Body of pancreas (tissue), 4 donors: Measurements from ENCODE around the gene GRAMD1C. TPM values are rescaled to one million over a fixed set of nuclear protein-coding genes. Genes with fewer than 3 reads are reported as not detected.
A peak's percentile ranks its signal among the peaks of the same experiment; 100 is the strongest.

ENCODE experiments used
- ATAC-seq: fragments of 150-250 bp; one replicate; pipeline ENCODE4 v1.9.1; 2016
- DNase-seq, 4 donors: peaks; one replicate each; pipeline ENCODE4 v3.0.0-alpha.2; 2019
- H3K27ac ChIP-seq, 4 donors: fragments of 200-600 bp; sonication (generic); 1 replicate in 3 of 4; 2 replicates in 1 of 4; pipeline versions ENCODE4 v1.5.1 to v1.6.1; 2016 to 2019; ENCODE audit warnings: mild to moderate bottlenecking in 1 of 4, mixed read lengths in 1 of 4, moderate library complexity in 1 of 4
- H3K27me3 ChIP-seq, 2 donors: fragments of 200-600 bp; sonication (generic); one replicate each; pipeline ENCODE4 v1.6.0; 2016; ENCODE audit warnings: mild to moderate bottlenecking in 1 of 2
- H3K36me3 ChIP-seq, 2 donors: fragments of 200-600 bp; sonication (generic); replicated peaks in 1 of 2; 2 replicates each; pipeline ENCODE4 v1.5.1; 2016; ENCODE audit warnings: low read depth in 2 of 2; ENCODE audit not compliant: insufficient read depth in 1 of 2
- H3K4me1 ChIP-seq: fragments of 200-600 bp; sonication (generic); one replicate; pipeline ENCODE4 v1.6.0; 2016
- H3K4me3 ChIP-seq, 2 donors: fragments of 200-600 bp; sonication (generic); 1 replicate in 1 of 2; 2 replicates in 1 of 2; pipeline ENCODE4 v1.5.1; 2016 to 2019
- H3K9me3 ChIP-seq, 3 donors: fragments of 200-600 bp; sonication (generic); 1 replicate in 2 of 3; 2 replicates in 1 of 3; pipeline ENCODE4 v1.5.1; 2016
- POLR2A ChIP-seq, 3 donors: fragments of 450-650 bp; IDR thresholded peaks; one replicate each; pipeline ENCODE4 v1.6.1; 2016; ENCODE audit warnings: antibody characterized with exemption in 3 of 3, mild to moderate bottlenecking in 2 of 3
- WGBS, 2 donors: methylation state at CpG; one replicate each; pipeline ENCODE4 v1.1.5; 2017; 5-methylcytosine and 5-hydroxymethylcytosine counted together
- intact Hi-C: fragments of 100-400 bp; cut with DNase I; formaldehyde crosslinking; loops from one replicate; pipeline ENCODE4 v1.15.1; 2023
- total RNA-seq, 2 donors: library from RNA; depleted of rRNA; stranded (reverse); fragments of >200 nt; gene quantifications; one replicate each; pipeline ENCODE4 v1.1.0, GENCODE V29; 2016
- TF ChIP-seq, protein P1 (sequence below), 7 experiments: fragments of 450-650 bp in 4 of 7; fragments of 200-600 bp in 3 of 7; sonication (generic) in 3 of 7; IDR thresholded peaks; one replicate each; pipeline ENCODE4 v1.5.1; 2016 to 2019; ENCODE audit warnings: antibody characterized with exemption in 7 of 7

Gene GRAMD1C
- total RNA-seq, 2 donors from 2014 or later: 18.5 to 27.0 TPM

DNA sequence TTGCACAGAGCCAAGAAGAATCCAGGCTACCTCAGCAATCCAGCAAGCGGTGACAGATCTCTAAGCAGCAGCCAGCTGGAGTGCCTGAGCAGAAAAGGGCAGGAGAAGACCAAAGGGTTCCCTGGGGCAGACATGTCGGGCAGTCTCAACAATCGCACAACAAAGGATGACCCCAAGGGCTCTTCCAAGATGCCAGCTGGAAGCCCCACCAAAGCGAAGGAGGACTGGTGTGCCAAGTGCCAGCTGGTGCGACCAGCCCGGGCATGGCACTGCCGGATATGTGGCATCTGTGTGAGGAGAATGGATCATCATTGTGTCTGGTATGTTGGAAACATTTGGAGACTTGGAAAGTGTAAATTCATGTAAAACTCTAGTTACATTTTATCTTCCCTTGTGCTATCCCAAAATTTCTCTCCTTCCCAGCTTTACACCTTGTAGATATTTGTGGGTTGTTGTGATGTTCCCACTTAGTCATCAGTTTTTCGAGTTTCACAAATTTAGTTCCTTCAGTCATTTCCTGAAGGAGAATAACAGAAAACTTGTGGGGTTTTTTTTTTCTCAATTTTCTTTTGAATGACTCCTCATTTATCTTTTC, 115.6 kb downstream of the GRAMD1C start:
- Histone ChIP-seq H3K27ac (no peak overlapping the region), H3K9me3 (no peaks in the 10 kb centered on the region)
- WGBS, 2 donors: 89 to 90% methylated on average over 8 of the region's 8 CpGs

DNA sequence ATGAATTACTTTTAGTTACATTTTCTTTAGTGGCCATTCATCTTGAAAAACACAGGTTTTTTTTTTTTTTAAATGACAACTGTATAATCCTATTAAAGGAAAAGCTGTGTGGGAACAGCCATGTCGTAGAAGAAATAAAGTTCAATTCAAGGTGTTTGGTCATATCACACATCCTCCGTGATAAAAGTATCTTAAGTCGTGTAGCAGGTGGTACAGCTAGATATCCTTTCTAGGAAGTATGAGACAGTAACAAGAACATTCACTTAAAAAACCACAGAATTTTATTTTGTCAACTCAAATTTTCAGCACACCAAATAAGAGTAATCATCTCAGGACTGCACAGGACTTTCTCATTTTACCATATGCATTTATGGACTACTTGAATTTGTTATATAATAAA, 125.3 kb downstream of the GRAMD1C start:
- DNase-seq (no peak), ATAC-seq (no peak)
- intact Hi-C loops: no loop called here
- Histone ChIP-seq H3K27me3 (no peaks in the 10 kb centered on the region), H3K9me3 (no peaks in the 10 kb centered on the region), H3K36me3 (no peaks in the 10 kb centered on the region), H3K27ac (no peak overlapping the region), H3K4me1 (no peaks in the 10 kb centered on the region), H3K4me3 (no peak overlapping the region)
- TF ChIP-seq POLR2A (IDR thresholded peaks at IDR 0.05): no peak
- TF ChIP-seq, protein P1, sequence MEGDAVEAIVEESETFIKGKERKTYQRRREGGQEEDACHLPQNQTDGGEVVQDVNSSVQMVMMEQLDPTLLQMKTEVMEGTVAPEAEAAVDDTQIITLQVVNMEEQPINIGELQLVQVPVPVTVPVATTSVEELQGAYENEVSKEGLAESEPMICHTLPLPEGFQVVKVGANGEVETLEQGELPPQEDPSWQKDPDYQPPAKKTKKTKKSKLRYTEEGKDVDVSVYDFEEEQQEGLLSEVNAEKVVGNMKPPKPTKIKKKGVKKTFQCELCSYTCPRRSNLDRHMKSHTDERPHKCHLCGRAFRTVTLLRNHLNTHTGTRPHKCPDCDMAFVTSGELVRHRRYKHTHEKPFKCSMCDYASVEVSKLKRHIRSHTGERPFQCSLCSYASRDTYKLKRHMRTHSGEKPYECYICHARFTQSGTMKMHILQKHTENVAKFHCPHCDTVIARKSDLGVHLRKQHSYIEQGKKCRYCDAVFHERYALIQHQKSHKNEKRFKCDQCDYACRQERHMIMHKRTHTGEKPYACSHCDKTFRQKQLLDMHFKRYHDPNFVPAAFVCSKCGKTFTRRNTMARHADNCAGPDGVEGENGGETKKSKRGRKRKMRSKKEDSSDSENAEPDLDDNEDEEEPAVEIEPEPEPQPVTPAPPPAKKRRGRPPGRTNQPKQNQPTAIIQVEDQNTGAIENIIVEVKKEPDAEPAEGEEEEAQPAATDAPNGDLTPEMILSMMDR (IDR thresholded peaks at IDR 0.05): no peak
- WGBS, 2 donors: 60 to 73% methylated on average over 3 of the region's 3 CpGs

More for the DNA sequence above, 115.6 kb downstream of the GRAMD1C start:
- intact Hi-C loops: no loop called here
- Histone ChIP-seq H3K4me1 (peaks cover under 1% of the 10 kb centered on the region), H3K4me3 (no peak overlapping the region), H3K27me3 (no peaks in the 10 kb centered on the region), H3K36me3 (peaks cover 0 to 9% of the 10 kb centered on the region in 2 donors)
- ATAC-seq (no peak), DNase-seq (no peak)
- TF ChIP-seq POLR2A (IDR thresholded peaks at IDR 0.05): no peak
- TF ChIP-seq, protein P1 (IDR thresholded peaks at IDR 0.05): no peak

DNA sequence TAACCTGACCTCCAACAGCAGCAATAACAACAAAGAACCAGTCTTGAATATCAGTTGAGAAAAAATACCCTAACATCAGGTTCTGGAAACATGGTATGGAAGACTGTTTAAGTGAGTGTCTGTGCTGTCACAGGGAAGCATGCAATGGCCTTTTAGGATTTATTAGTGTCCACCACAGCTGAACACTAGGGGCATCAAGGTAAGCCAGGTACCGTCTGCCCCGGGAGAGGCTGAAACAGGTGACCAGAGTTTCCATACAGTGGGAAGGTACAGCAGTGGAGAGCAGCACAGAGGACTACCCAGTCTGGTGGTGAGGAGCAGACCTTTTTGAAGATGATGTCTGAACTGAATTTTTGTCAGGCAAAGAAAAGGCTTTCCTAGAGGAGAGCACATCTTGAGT, 127.6 kb downstream of the GRAMD1C start:
- no peak overlapping the region for H3K4me3 ChIP-seq
- ATAC-seq (no peak), DNase-seq (no peak)
- no peaks in the 10 kb centered on the region for H3K4me1 ChIP-seq
- TF ChIP-seq, protein P1 (IDR thresholded peaks at IDR 0.05): no peak
- H3K27ac ChIP-seq: no peak overlapping the region
- H3K27me3 ChIP-seq: no peaks in the 10 kb centered on the region
- no peaks in the 10 kb centered on the region for H3K36me3 ChIP-seq
- 69 to 76% methylated on average over 2 of the region's 2 CpGs for WGBS, 2 donors
- no peaks in the 10 kb centered on the region for H3K9me3 ChIP-seq
- intact Hi-C loops: no loop called here

DNA sequence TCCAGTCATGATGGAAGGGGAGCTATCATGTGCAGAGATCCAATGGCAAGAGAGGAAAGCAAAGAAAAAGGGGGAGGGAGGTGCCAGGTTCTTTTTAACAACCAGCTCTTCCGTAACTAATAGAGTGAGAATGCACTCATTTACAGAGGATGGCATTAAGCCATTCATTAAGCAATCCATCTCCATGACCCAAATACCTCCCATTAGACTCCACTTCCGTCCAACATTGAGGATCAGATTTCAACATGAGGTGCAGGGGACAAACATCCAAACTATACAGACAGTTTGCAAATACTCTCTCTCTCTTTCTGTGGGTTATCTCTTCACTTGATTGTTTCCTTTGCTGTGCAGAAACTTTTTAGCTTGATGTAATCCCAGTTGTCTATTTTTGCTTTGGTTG, 130.4 kb downstream of the GRAMD1C start:
- Histone ChIP-seq H3K4me3 (no peak overlapping the region), H3K9me3 (no peaks in the 10 kb centered on the region), H3K27me3 (no peaks in the 10 kb centered on the region), H3K27ac (no peak overlapping the region), H3K4me1 (no peaks in the 10 kb centered on the region), H3K36me3 (no peaks in the 10 kb centered on the region)
- intact Hi-C loops: no loop called here
- 57 to 62% methylated on average over 2 of the region's 2 CpGs for WGBS, 2 donors
- ATAC-seq (peak; percentile 40), DNase-seq (no peak)
- no peak for TF ChIP-seq POLR2A (IDR thresholded peaks at IDR 0.05)
- TF ChIP-seq, protein P1 (IDR thresholded peaks at IDR 0.05): no peak

DNA sequence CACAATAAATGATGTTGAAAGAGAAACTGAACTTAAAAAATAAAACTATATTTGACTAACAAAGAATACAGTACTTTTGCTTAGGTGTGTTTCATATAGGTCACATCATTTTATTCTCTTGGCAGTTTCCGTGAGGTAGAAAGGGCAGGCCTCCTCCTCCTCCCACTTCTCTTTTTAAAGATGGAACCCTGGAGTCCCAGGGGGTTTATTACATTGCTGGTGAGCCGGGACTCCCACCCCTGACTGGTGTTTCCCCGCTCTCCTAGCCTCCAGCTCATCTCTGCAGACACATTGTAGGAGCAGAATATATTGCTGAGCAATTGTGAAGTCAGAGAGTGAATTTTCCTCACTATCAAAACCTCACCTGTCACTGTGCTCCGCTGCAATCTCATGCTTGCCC, 139.2 kb downstream of the GRAMD1C start:
- Histone ChIP-seq H3K27me3 (no peaks in the 10 kb centered on the region), H3K9me3 (no peaks in the 10 kb centered on the region), H3K4me1 (no peaks in the 10 kb centered on the region), H3K4me3 (no peak overlapping the region), H3K36me3 (peaks cover 2 to 4% of the 10 kb centered on the region in 2 donors), H3K27ac (no peak overlapping the region)
- DNase-seq: no peak
- TF ChIP-seq, protein P1 (IDR thresholded peaks at IDR 0.05): no peak
- TF ChIP-seq POLR2A (IDR thresholded peaks at IDR 0.05): no peak
- ATAC-seq: no peak
- intact Hi-C loops: no loop called here
- 92 to 96% methylated on average over 4 of the region's 4 CpGs for WGBS, 2 donors
